CD1c-positive myeloid dendritic cell (primary cell): ENCODE results near the gene WNT2B.

Experiments used
- DNase-seq: peaks from one replicate; pipeline ENCODE4 v3.0.0-alpha.2; 2016; ENCODE audit errors: extremely low spot score

Gene WNT2B

GRCh38 chr1:112527266-112528010 is 18.7 kb downstream of the WNT2B start:
- no peak for DNase-seq

GRCh38 chr1:112528076-112528475 is 19.3 kb downstream of the WNT2B start:
- DNase-seq: no peak

- DNase-seq: no peak
These were observed 20.5 kb downstream of the WNT2B start for GRCh38 chr1:112529301-112529700.

- no peak for DNase-seq
These were observed 22.1 kb downstream of the WNT2B start for GRCh38 chr1:112530832-112531231.

GRCh38 chr1:112532064-112532463 is 23.3 kb downstream of the WNT2B start:
- DNase-seq: no peak

GRCh38 chr1:112533029-112533428 is 24.3 kb downstream of the WNT2B start:
- DNase-seq: no peak

- no peak for DNase-seq
These were observed 27.8 kb downstream of the WNT2B start for GRCh38 chr1:112536561-112536960.

GRCh38 chr1:112537456-112537855 is 28.7 kb downstream of the WNT2B start:
- no peak for DNase-seq

- DNase-seq: no peak
These were observed 30.1 kb downstream of the WNT2B start for GRCh38 chr1:112538883-112539282.

- no peak for DNase-seq
These were observed 31.5 kb downstream of the WNT2B start for GRCh38 chr1:112540226-112540794.

GRCh38 chr1:112541299-112541698 is 32.5 kb downstream of the WNT2B start:
- no peak for DNase-seq

GRCh38 chr1:112542206-112542973 is 33.6 kb downstream of the WNT2B start:
- DNase-seq: no peak

- DNase-seq: peak; percentile 10
These were observed 35.4 kb downstream of the WNT2B start for GRCh38 chr1:112544011-112544688.

GRCh38 chr1:112544751-112545150 is 36.0 kb downstream of the WNT2B start:
- no peak for DNase-seq

GRCh38 chr1:112546076-112546475 is 37.3 kb downstream of the WNT2B start:
- DNase-seq: no peak

GRCh38 chr1:112548547-112548946 is 39.8 kb downstream of the WNT2B start:
- no peak for DNase-seq

- DNase-seq: no peak
These were observed 40.8 kb downstream of the WNT2B start for GRCh38 chr1:112549590-112549989.

GRCh38 chr1:112554411-112554810 is 45.6 kb downstream of the WNT2B start:
- DNase-seq: no peak

GRCh38 chr1:112557385-112557784 is 48.6 kb downstream of the WNT2B start:
- DNase-seq: no peak

GRCh38 chr1:112558634-112559033 is 49.9 kb downstream of the WNT2B start:
- no peak for DNase-seq

GRCh38 chr1:112563341-112563740 is 54.6 kb downstream of the WNT2B start:
- no peak for DNase-seq

- DNase-seq: no peak
These were observed 55.3 kb downstream of the WNT2B start for GRCh38 chr1:112564081-112564480.
